IPS-15b (cell line): ENCODE results near the gene TFF1.

Experiments used
- H3K27me3 ChIP-seq: one replicate; pipeline ENCODE4 v1.6.1; 2013; ENCODE audit warnings: low read length; ENCODE audit not compliant: control insufficient read depth, insufficient read depth
- H3K36me3 ChIP-seq: one replicate; pipeline ENCODE4 v1.6.1; 2013; ENCODE audit warnings: low read length; ENCODE audit not compliant: control insufficient read depth, insufficient read depth
- H3K4me1 ChIP-seq: one replicate; pipeline ENCODE4 v1.6.1; 2013; ENCODE audit warnings: mild to moderate bottlenecking, low read length; ENCODE audit not compliant: control insufficient read depth, insufficient read depth
- H3K4me3 ChIP-seq: one replicate; pipeline ENCODE4 v1.5.1; 2013; ENCODE audit warnings: low read depth, low read length
- H3K9ac ChIP-seq: one replicate; pipeline ENCODE4 v1.6.1; 2013; ENCODE audit warnings: low read depth, mild to moderate bottlenecking, low read length
- H3K9me3 ChIP-seq: one replicate; pipeline ENCODE4 v1.6.1; 2013; ENCODE audit warnings: mild to moderate bottlenecking, low read length; ENCODE audit not compliant: control insufficient read depth, insufficient read depth

The TFF1 gene

GRCh38 chr21:42346441-42346840 lies 19.9 kb downstream of the TFF1 start:
- Histone ChIP-seq H3K36me3 (no peaks in the 10 kb centered on the region), H3K4me3 (no peak overlapping the region), H3K9me3 (no peaks in the 10 kb centered on the region), H3K27me3 (no peaks in the 10 kb centered on the region), H3K4me1 (no peaks in the 10 kb centered on the region), H3K9ac (no peak overlapping the region)

- no peaks in the 10 kb centered on the region for H3K36me3 ChIP-seq
- H3K4me3 ChIP-seq: no peak overlapping the region
- H3K27me3 ChIP-seq: no peaks in the 10 kb centered on the region
- no peak overlapping the region for H3K9ac ChIP-seq
- H3K9me3 ChIP-seq: no peaks in the 10 kb centered on the region
- H3K4me1 ChIP-seq: no peaks in the 10 kb centered on the region
Measured at GRCh38 chr21:42344631-42345030, 21.7 kb downstream of the TFF1 start.

- Histone ChIP-seq H3K27me3 (no peaks in the 10 kb centered on the region), H3K4me3 (no peak overlapping the region), H3K36me3 (no peaks in the 10 kb centered on the region), H3K9me3 (no peaks in the 10 kb centered on the region), H3K4me1 (no peaks in the 10 kb centered on the region), H3K9ac (no peak overlapping the region)
Measured at GRCh38 chr21:42343963-42344510, 22.3 kb downstream of the TFF1 start.

- H3K9ac ChIP-seq: no peak overlapping the region
- no peaks in the 10 kb centered on the region for H3K4me1 ChIP-seq
- no peaks in the 10 kb centered on the region for H3K27me3 ChIP-seq
- H3K9me3 ChIP-seq: no peaks in the 10 kb centered on the region
- no peak overlapping the region for H3K4me3 ChIP-seq
- no peaks in the 10 kb centered on the region for H3K36me3 ChIP-seq
Measured at GRCh38 chr21:42343556-42343955, 22.8 kb downstream of the TFF1 start.

GRCh38 chr21:42343101-42343500 lies 23.2 kb downstream of the TFF1 start:
- Histone ChIP-seq H3K9me3 (no peaks in the 10 kb centered on the region), H3K4me1 (peaks cover 3% of the 10 kb centered on the region), H3K4me3 (no peak overlapping the region), H3K9ac (no peak overlapping the region), H3K36me3 (no peaks in the 10 kb centered on the region), H3K27me3 (no peaks in the 10 kb centered on the region)

GRCh38 chr21:42341776-42342542 lies 24.4 kb downstream of the TFF1 start:
- H3K9me3 ChIP-seq: no peaks in the 10 kb centered on the region
- H3K36me3 ChIP-seq: no peaks in the 10 kb centered on the region
- peaks cover 4% of the 10 kb centered on the region for H3K4me1 ChIP-seq
- no peaks in the 10 kb centered on the region for H3K27me3 ChIP-seq
- no peak overlapping the region for H3K9ac ChIP-seq
- no peak overlapping the region for H3K4me3 ChIP-seq

GRCh38 chr21:42340187-42341050 lies 25.9 kb downstream of the TFF1 start:
- H3K27me3 ChIP-seq: no peaks in the 10 kb centered on the region
- no peaks in the 10 kb centered on the region for H3K9me3 ChIP-seq
- no peak overlapping the region for H3K9ac ChIP-seq
- H3K4me3 ChIP-seq: no peak overlapping the region
- peaks cover 7% of the 10 kb centered on the region for H3K4me1 ChIP-seq
- no peaks in the 10 kb centered on the region for H3K36me3 ChIP-seq

- H3K27me3 ChIP-seq: no peaks in the 10 kb centered on the region
- H3K4me1 ChIP-seq: peaks cover 7% of the 10 kb centered on the region
- no peaks in the 10 kb centered on the region for H3K36me3 ChIP-seq
- no peak overlapping the region for H3K9ac ChIP-seq
- no peaks in the 10 kb centered on the region for H3K9me3 ChIP-seq
- H3K4me3 ChIP-seq: no peak overlapping the region
Measured at GRCh38 chr21:42338729-42339715, 27.3 kb downstream of the TFF1 start.

GRCh38 chr21:42337830-42338728 lies 28.3 kb downstream of the TFF1 start:
- no peak overlapping the region for H3K9ac ChIP-seq
- H3K27me3 ChIP-seq: no peaks in the 10 kb centered on the region
- H3K4me1 ChIP-seq: peaks cover 7% of the 10 kb centered on the region
- no peaks in the 10 kb centered on the region for H3K9me3 ChIP-seq
- H3K36me3 ChIP-seq: no peaks in the 10 kb centered on the region
- H3K4me3 ChIP-seq: no peak overlapping the region

- Histone ChIP-seq H3K9ac (no peak overlapping the region), H3K4me1 (peaks cover 7% of the 10 kb centered on the region), H3K4me3 (no peak overlapping the region), H3K9me3 (no peaks in the 10 kb centered on the region), H3K27me3 (no peaks in the 10 kb centered on the region), H3K36me3 (no peaks in the 10 kb centered on the region)
Measured at GRCh38 chr21:42337276-42337675, 29.1 kb downstream of the TFF1 start.
